ENCODE measurements around the gene COL5A1. TPM values are rescaled to one million over a fixed set of nuclear protein-coding genes. Genes with fewer than 3 reads are reported as not detected.
A peak's percentile ranks its signal among the peaks of the same experiment; 100 is the strongest.

Gene COL5A1
- total RNA-seq, 1 donor from 2014 or later: 2.8 TPM

- ATAC-seq: peak; percentile 83
- DNase-seq (ENCODE audit: low spot score): peak; percentile 63
Observed at GRCh38 chr9:134863941-134864820, 222.6 kb downstream of the COL5A1 start.

DNA sequence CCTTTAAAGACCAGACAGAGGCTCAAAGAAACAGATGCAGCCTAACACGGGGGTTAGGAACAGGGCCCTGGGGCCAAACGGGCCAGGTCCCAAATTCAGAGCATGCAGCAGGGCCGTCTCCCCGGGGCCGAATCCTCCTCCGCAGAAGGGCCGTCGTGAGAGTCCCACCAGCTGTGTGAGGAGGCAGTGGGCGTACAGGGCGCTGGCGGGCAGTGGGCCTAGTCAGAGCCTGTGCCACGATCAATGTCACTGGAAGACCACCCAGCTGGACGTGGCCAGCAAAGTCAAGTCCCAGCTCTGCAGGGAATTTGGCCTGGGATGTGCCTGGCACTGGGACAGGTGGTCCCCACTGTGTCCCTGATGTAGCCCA, 223.2 kb downstream of the COL5A1 start:
- ATAC-seq (no peak), DNase-seq (ENCODE audit: low spot score) (no peak)

DNA sequence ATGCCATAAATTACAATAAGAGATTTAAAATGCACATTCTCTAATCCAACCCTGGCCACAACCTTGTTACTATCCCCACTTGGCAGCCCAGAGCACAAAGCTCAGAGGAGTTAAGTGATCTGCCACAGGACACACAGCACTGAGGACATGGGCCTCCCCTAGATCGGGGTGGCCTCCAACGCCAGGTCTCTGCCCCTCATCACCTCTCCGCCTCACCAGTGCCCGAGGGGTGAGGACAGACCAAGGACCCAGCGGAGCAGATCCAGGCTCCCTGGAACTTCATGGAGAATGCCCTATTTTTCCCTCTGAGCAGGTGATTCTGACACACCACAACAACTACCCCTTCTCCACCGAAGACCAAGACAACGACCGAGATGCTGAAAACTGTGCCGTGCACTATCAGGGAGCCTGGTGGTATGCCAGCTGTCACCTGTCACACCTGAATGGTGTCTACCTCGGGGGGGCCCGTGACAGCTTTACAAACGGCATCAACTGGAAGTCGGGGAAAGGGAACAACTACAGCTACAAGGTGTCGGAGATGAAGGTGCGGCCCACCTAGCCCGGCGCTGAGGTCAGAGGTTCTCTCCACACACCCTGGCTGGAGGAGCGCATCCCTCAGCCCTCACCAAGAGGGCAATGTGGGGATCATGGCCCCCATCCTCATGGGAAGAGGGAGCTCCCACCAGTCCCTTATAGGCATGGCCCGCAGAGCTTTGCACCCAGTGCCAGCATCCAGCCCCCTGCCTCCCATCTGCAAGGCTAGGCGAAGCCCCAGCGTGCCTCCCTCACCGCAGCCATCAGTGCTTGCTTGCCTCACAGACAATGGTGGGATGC, 226.5 kb downstream of the COL5A1 start:
- ATAC-seq (no peak), DNase-seq (ENCODE audit: low spot score) (peak; percentile 36)

- ATAC-seq (no peak), DNase-seq (ENCODE audit: low spot score) (peak; percentile 41)
Observed at GRCh38 chr9:134868751-134869553, 227.3 kb downstream of the COL5A1 start.

DNA sequence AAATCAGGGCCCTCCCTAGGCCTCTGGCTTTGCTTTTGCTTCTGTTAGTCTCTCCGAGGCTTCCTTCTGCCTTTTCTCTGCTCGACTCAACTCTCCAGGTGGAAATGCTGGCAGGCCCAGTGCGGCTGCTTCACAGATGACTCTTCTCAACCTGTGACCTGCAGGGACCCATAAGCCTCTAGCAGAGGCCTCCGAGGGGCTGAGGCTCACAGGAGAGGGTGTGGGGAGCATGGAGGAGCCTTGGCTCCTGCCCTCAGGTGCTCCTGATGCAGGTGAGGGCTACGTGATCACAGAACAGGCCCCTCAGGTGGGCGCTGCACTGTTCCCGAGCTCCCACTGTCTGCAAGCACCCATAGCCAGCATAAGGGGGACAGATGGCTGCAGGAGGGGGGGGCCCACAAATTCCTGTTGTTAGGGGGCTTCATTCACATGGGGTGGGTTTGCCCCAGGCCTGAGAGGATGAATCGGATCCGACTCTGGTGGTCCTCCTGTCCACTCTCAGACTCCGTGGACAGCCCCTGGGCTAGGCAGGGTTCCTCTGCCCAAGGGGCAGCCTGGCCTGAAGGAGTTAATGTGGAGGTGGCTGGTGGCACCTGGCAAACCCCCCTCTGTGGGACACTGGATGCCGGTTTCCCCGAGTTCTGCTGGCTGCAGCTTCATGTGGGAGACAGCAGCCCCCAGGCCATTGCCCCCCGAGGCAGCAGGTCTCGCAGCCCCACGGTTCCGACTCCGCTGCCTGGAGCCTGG, 228.1 kb downstream of the COL5A1 start:
- ATAC-seq (no peak), DNase-seq (ENCODE audit: low spot score) (peak; percentile 37)

- ATAC-seq: no peak
- DNase-seq (ENCODE audit: low spot score): peak; percentile 43
Observed at GRCh38 chr9:134870301-134870694, 228.7 kb downstream of the COL5A1 start.

DNA sequence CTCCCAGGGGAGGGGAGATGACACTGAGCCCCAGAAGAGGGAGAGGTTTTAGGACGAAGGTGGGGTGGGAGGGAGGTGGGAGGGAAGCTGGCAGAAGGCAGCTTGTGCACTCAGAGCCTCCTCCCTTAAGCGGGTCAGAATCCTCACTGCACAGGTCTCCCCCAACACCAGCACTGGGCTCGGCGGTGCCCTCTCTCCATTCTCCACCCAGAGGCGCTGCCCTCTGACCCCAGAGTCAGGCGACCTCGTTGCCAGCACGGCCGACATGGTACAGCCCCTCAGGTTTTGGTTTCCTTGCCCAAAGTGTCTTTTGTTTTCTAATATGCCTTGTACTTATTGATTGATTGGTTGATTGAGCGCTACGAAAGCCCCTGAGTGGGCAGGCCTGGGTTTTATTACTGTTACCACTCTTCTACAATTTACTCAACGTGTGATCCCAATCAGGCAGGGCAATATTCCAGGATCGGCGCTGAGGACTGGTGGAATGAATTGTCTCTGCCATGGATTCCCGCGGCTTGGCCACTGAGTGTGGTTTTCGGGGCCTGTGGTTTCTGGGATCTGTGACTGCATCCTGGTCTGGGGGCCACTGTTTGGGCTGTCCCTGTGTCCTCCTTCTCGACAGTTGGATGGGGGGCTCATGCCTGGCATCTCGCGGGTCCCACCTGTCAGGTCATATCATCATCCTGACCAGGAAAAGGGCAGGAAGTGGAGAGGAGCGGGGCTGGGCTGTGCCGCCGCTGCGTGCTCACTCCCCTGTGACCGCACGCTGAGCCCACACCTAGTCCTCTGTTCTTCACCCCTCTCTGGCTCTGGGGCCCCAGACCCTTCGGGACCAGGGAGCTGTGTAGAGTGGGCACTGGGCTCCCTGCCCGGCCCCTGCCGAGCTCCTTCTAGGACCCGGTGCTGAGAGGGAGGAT, 229.4 kb downstream of the COL5A1 start:
- ATAC-seq: no peak
- peak; percentile 40 for DNase-seq (ENCODE audit: low spot score)

GRCh38 chr9:134871697-134872340, 230.2 kb downstream of the COL5A1 start:
- ATAC-seq: no peak
- no peak for DNase-seq (ENCODE audit: low spot score)

GRCh38 chr9:134872482-134873231, 231.1 kb downstream of the COL5A1 start:
- DNase-seq (ENCODE audit: low spot score) (no peak), ATAC-seq (no peak)

- DNase-seq (ENCODE audit: low spot score): peak; percentile 16
Observed at GRCh38 chr9:134875371-134875770, 233.8 kb downstream of the COL5A1 start.

GRCh38 chr9:134877541-134877940, 235.9 kb downstream of the COL5A1 start:
- DNase-seq (ENCODE audit: low spot score): no peak
- ATAC-seq: no peak

More at GRCh38 chr9:134875371-134875770, 233.8 kb downstream of the COL5A1 start:
- no peak for ATAC-seq

GRCh38 chr9:134879664-134880483, 238.3 kb downstream of the COL5A1 start:
- peak; percentile 41 for DNase-seq (ENCODE audit: low spot score)
- ATAC-seq: peak; percentile 31

DNA sequence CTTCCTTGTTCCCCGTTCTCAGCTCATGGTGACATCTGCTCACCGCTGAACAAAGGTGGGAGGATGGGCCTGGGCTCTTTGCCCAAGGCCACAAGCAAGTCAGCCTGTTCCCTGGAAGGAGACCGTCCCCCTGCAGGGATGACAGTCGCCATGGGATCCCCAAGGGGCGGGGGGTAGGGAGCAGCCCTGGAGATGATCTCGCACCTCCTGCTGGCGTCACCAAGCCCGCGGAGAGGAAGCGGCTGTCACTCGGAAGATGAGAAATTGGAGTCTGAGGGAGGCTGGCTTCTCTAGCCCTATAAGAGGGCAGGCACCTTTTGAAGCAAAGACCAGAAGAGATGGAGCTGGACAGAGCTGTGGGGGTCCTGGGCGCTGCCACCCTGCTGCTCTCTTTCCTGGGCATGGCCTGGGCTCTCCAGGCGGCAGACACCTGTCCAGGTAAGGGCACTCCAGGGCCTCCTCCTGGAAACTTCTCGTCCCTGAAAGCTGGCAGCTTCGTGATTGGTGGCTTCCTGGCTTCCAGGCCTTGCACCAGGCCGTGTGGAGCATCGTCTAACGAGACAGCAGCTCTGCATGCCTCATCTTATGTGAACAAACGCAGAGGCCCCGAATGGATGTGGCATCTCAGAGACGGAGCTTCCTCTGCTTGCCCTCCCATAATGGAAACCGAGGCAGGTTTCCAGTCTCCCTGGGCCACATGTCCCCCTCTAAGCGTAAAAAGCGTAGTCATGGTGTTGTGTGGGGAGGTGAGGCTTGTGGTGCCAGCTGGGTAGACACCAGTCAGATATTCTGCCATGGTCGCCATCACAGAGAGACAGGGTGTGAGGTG, 239.1 kb downstream of the COL5A1 start, which contains the start of gene FCN2:
Gene FCN2, plus strand, starts transcription at position 327 of the 829 bp plus-strand sequence. Its CDS starts 12 bp downstream, at position 339.
- peak; percentile 49 for DNase-seq (ENCODE audit: low spot score)
- ATAC-seq: peak; percentile 61

- DNase-seq (ENCODE audit: low spot score): peak; percentile 36
Observed at GRCh38 chr9:134881313-134881670, 239.7 kb downstream of the COL5A1 start.

DNA sequence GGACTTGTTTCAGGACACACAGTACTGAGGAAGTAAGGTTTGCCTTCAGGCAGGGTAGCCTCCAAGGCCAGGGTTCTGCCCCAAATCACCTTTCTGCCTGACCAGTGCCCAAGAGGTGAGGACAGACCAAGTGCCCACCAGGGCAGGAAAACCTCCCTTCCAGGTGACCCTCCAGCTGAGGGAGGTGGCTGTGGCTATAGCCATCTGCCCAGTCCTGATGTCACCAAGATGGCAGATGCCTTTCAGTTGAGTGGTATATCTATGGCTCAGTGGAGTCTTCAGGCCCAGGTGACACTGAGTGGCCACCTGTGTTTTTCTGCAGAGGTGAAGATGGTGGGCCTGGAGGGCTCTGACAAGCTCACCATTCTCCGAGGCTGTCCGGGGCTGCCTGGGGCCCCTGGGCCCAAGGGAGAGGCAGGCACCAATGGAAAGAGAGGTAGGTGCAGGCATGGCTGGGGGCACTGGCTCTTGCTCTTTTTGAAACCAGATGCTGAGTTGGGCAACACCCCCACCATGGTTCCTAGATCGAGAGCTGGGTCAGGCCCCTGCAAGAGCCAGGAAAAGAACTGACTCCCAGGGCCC, 240.7 kb downstream of the COL5A1 start:
- DNase-seq (ENCODE audit: low spot score) (no peak), ATAC-seq (no peak)

More at GRCh38 chr9:134881313-134881670, 239.7 kb downstream of the COL5A1 start:
- ATAC-seq: no peak

Data from left lobe of liver (tissue), 2 donors.